Breast epithelium (tissue), 3 donors: ENCODE measurements around the gene TFCP2.

Source experiments
- CTCF ChIP-seq, 3 donors: fragments of 450-650 bp; IDR thresholded peaks; one replicate each; pipeline ENCODE4 v1.5.1; 2016 to 2017; ENCODE audit warnings: antibody characterized with exemption in 3 of 3, mild to moderate bottlenecking in 3 of 3, moderate library complexity in 3 of 3
- POLR2A ChIP-seq: fragments of 450-650 bp; IDR thresholded peaks from one replicate; pipeline ENCODE4 v1.6.1; 2016; ENCODE audit warnings: antibody characterized with exemption, mild to moderate bottlenecking, moderate library complexity

DNA sequence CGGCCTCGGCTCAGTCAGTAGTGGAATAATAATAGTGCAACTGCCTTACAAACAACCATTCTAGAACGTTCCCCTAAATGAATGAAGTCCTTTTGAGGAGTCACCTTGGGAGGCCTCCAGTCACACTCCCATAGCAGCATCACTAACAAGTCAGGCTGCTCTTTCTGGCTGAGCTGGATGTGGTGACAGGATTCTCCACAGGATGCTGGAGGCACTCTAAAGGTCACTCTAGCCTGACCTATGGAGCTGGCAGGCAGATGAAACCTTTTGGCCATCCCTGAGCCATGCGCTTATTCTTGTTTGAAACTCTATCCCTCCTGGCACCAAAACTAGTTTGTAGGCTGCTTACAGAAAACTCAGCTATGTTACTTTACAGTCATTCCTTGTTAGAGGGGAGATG lies 17.9 kb upstream of the TFCP2 start:
- TF ChIP-seq POLR2A (no peak), CTCF (IDR thresholded peaks at IDR 0.05) (no peak)
